ENCODE measurements around the gene FN1.

- no peak for TF ChIP-seq SIN3A (conservative IDR thresholded peaks at IDR 0.05 in 1 of 2, IDR thresholded peaks at IDR 0.05 in 1 of 2; ENCODE audit: low read depth in 1 of 2, low read length in 2 of 2)
- no peak for TF ChIP-seq HDAC6 (IDR thresholded peaks at IDR 0.05; ENCODE audit: low read depth, low read length)
- TF ChIP-seq CREB1 (IDR thresholded peaks at IDR 0.05) = no peak
- no peak for TF ChIP-seq TAF1 (IDR thresholded peaks at IDR 0.05; ENCODE audit: low read depth, low read length)
- no peak for TF ChIP-seq SP1 (IDR thresholded peaks at IDR 0.05; ENCODE audit: low read depth, low read length)
- TF ChIP-seq RFX5 (IDR thresholded peaks at IDR 0.05; ENCODE audit: borderline replicate concordance, low read depth, low read length) = no peak
- TF ChIP-seq RAD21 (IDR thresholded peaks at IDR 0.05 in 1 of 2, conservative IDR thresholded peaks at IDR 0.05 in 1 of 2; ENCODE audit: low read depth in 2 of 2, low read length in 2 of 2) = no peak
- no peak for TF ChIP-seq BACH1 (IDR thresholded peaks at IDR 0.05; ENCODE audit: low read length)
Measured at GRCh38 chr2:215365184-215365658, 70.6 kb downstream of the FN1 start.
